HG02763 (cell line): ENCODE results near the gene NPAS3.

Experiments used
- ATAC-seq: cut with Tn5 transposase; IDR thresholded peaks from one replicate; pipeline ENCODE4 v1.9.1; 2021; ENCODE audit warnings: mild to moderate bottlenecking, moderate library complexity; ENCODE audit not compliant: unreplicated experiment

The NPAS3 gene

DNA sequence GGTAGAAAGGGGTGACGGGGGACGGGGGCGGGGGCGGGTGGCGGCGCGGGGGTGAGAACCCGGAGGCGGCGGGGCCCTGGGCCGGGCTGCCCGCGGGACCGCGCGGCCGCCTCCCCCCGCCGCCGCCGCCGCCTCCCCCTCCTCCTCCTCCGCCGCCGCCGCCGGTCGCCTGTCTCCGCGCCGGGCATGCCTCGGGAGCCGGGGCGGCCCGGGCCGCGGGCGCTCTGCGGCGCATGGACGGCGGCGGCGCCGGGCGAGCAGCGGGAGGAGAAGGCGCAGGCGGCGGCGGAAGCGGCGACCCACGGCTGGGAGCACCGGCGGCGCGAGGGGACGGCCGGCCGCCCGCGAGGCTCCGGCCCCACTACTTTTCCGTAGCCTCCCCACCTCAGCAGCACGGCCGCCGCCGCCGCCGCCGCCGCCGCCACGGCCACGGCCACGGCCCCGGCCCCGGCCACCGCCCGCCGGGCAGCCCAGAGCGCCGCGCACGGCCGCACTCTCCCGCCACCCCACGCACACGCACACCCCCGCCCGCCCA lies at the start of gene NPAS3:
Gene NPAS3 (plus strand): TSS at position 161 of the 535 bp plus-strand sequence.
- ATAC-seq: no peak

GRCh38 chr14:32896979-32897697 lies 41.5 kb upstream of the NPAS3 start:
- ATAC-seq: no peak

- no peak for ATAC-seq
Measured at GRCh38 chr14:32897698-32898064, 41.0 kb upstream of the NPAS3 start.

DNA sequence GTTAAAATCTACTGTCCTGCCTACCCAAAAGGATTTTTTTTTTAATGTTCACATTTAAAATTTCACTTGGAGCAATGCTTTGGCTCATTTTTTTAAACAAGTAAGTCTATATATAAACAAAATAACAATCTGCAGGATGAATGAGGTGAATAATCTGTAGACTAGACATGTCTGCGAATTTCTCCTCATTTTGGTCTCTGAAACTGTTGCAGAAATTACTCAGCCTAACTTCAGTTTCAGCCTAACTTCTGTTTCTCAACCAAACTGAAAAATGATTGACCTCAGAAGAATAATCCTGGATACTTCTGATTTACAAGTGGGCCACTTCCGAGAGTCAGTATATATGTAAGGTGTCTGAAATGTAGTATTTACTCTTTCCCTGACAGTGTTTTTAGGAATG lies 39.8 kb upstream of the NPAS3 start:
- ATAC-seq: no peak

GRCh38 chr14:32900547-32900946 lies 38.1 kb upstream of the NPAS3 start:
- no peak for ATAC-seq

- ATAC-seq: no peak
Measured at GRCh38 chr14:32905013-32905412, 33.7 kb upstream of the NPAS3 start.

DNA sequence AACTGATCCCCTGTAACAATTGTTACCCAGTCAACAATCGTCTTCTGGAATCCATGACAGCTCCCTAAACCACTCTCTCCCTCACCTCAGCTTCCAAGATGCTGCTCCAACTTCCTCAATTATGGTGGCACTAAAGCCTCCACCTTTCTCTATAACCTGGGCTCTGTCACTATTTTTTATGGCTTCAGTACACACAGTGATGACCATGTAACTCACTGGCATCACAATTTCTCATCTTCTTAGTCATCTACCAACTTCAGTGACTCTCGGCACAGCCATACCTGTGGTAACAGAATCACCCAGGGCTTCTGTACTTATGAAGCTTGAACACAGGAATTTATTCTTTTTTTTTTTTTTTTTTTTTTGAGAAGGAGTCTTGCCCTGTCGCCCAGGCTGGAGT lies 32.0 kb upstream of the NPAS3 start:
- no peak for ATAC-seq

DNA sequence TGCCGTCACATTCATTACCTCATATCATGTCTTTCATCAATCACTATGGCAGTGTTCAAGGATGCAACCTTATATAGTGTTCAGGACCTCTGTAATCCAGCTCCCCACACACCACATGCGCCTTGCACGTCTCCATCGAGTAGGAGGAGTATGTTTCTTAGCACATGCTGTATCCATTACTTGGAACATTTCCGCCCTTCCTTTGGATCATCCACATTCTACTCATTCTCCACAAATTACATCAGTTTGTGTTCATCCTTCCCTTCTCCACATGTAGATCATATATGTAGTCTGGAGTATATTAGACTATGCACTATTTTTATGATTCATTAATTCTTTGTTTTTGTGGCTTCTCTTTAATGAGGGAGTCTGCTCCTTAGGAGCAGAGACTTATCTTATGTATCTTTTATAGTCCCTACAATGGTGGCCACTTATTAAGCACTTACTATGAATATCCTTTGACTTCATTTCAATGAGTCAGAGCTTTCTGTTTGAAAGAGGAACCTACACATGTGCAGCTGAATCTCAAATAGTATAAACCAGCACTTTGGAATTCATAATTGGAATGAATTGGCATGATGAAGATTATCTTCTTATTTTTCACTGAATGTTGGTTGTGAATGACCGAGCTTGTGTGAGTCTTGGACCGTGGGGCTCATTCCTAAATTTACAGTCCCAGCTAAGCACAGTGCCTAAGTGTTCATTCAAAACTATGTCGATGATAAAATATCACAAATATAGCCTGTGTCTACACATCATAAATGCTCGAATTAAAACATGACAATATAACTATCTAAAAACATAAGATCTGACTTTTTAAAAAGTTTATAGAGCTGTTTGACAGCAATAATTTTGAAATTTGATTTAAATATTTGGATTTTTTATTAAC lies 30.2 kb upstream of the NPAS3 start:
- no peak for ATAC-seq

DNA sequence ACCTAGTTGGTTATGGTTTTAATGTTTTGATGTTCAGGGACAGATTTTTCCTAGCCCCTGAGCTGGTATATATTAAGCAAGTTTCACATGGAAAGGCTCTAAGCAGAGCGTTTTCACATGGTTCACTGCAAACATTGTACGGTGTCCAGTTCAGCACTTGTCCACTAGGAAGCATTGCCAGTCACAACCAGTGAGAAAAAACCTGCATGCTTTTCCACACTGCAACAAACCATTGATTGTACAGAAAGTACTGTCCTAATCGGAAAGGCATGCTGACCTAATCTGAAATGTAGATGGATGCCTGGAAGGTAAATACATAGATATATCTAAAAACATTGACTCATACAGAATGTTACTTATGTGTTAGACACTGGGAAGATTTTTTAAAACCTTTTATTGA lies 25.0 kb upstream of the NPAS3 start:
- no peak for ATAC-seq

DNA sequence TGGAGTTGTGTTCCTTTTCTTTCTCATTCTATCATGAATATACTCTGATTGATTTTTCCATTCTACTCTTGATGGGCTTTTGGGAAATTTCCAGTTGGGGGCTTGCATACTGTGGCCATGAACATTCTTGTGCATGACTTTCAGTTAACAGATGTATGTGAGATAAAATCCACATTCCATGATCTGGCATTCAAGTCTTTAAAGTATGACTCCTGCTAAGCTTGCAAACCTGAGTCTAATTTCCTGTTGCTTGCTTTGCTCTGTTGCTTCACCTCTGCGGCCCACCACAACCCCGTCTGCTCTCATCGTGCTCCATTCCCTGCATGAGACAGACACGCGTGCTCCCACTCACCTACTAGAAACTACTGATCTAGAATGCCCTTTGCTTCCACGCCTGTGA lies 24.3 kb upstream of the NPAS3 start:
- ATAC-seq: no peak

DNA sequence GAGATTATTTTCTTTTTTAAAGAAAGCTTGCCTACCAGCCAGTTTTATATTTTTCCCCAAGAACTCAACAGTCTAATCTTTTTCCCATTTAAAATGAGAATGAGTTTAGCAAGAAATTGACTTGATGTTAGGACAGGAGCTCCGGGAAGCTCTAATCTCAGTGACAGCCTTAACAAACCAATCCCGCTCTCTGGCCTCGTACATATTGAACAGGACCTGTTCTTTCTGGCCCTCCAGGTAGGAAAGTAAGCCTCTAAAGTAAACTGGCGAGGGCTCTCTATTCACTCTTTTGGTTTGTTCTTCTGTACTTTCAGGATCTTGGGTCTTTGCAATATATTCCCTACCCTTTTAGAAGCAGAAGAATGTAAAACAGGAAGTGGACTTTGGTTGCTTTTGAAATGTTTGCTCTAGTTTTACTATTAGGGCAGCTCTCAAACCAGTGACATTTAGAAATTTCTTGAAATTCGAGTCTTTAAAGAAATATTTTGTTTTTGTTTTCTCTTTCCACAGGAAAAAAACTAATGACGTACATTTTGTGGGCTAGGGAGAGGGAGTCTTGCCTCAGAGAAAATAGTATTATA lies 17.9 kb upstream of the NPAS3 start:
- no peak for ATAC-seq

- no peak for ATAC-seq
Measured at GRCh38 chr14:32925439-32925838, 13.2 kb upstream of the NPAS3 start.

GRCh38 chr14:32932302-32932913 lies 6.3 kb upstream of the NPAS3 start:
- ATAC-seq: no peak

- no peak for ATAC-seq
Measured at GRCh38 chr14:32932914-32933628, 5.6 kb upstream of the NPAS3 start.

- no peak for ATAC-seq
Measured at GRCh38 chr14:32933629-32934072, 5.0 kb upstream of the NPAS3 start.

- ATAC-seq: no peak
Measured at GRCh38 chr14:32934073-32934880, 4.4 kb upstream of the NPAS3 start.

DNA sequence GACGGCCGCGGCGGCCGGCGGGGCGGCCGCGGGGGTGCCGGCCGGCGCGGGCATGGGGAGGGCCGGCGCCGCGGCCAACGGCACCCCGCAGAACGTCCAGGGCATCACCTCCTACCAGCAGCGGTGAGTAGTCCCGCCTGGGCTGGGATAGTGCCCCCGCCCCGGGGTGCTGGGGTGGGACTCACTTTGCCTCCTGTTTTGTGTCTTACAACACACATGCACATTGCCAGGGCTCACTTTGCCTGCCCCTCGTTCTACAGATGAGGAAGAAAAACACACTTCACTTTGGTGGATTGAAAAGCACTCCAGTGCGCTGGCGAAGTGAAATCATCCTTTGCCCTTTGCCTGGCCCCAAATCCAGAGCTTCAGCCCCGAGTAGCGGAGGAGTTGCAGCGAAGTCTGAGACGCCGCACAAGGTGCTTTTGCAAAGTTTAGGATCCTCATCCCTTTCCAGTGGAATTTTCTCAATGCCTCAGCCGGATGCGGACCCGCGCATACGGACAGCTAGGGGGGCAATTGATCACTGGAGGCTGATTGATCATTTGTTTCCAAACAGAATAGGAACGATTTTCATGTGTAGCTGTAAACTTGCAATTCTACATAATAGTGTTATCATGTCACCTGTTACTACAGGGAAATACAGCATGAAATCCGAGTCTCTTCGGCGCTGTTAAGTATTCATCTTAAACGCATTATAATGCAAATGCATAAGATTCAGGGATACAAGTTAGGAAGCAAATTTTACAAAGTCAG lies 3.6 kb upstream of the NPAS3 start:
- ATAC-seq: no peak

DNA sequence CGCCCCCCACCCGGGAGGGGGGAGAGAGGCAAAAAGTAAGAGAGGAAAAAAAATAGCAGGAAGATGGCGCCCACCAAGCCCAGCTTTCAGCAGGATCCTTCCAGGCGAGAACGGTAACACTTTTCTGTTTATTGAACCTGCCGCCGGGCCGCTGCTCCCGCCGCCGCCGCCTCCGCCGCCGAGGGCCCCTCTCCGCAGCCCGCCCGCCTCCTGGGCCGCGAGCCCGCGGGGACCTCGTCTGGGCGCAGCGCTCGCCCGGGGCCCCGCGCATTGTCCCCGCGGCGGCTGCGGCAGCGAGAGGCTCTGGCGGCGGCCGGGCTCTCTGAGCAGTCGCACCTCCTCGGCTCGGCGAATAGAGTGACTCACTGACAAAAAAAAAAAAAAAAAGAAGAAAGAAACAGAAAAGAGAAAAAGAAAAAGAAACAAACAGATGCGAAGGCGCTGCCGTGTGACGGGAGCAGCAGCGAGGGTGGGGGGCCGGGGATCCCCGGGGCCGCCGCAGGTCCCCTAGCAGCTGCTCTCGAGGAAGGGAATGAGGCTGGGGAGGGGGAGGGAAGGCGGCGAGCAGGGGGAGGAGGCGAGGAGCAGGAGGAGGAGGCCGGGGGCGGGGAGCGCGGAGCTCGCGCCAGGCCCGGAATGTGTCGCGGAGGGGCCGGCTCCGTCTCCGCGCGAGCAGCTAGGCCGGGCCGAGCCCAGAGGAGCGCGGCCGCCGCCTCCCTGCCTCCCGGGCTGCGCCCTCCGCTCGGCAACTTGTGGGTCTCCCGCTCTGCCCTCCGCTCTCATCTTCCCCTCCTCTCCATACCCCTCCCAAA lies 781 bp downstream of the NPAS3 start:
- ATAC-seq: no peak
